ENCODE measurements around the gene TMEM130.
A peak's percentile ranks its signal among the peaks of the same experiment; 100 is the strongest.
"Not testable (repeated sequence)": the region's sequence is repeated elsewhere in the genome, so short reads cannot be mapped to it uniquely, and the experiment has no call there.

TMEM130 gene

GRCh38 chr7:98877146-98877545, 7.3 kb upstream of the TMEM130 start:
- DNase-seq, result no peak

- no peak for DNase-seq
Measured at GRCh38 chr7:98875501-98875900, 5.7 kb upstream of the TMEM130 start.

GRCh38 chr7:98874942-98875341, 5.1 kb upstream of the TMEM130 start:
- DNase-seq, result no peak

- DNase-seq, result not testable (repeated sequence)
Measured at GRCh38 chr7:98873610-98874009, 3.8 kb upstream of the TMEM130 start.

GRCh38 chr7:98872328-98872924, 2.6 kb upstream of the TMEM130 start:
- peak; percentile 59 to 61 for DNase-seq

- no peak for DNase-seq
Measured at GRCh38 chr7:98870807-98871491, 1.1 kb upstream of the TMEM130 start.

GRCh38 chr7:98870121-98870651, 372 bp upstream of the TMEM130 start:
- DNase-seq, result peak; percentile 43 to 58

GRCh38 chr7:98869027-98869596, 702 bp downstream of the TMEM130 start:
- no peak for DNase-seq

GRCh38 chr7:98868450-98868849, 1.4 kb downstream of the TMEM130 start:
- no peak for DNase-seq

- DNase-seq, result no peak
Measured at GRCh38 chr7:98866765-98867164, 3.0 kb downstream of the TMEM130 start.

GRCh38 chr7:98866351-98866750, 3.5 kb downstream of the TMEM130 start:
- no peak for DNase-seq

GRCh38 chr7:98864731-98865453, 4.9 kb downstream of the TMEM130 start:
- DNase-seq, result no peak

GRCh38 chr7:98863601-98864000, 6.2 kb downstream of the TMEM130 start:
- DNase-seq, result no peak

- no peak for DNase-seq
Measured at GRCh38 chr7:98862716-98863420, 6.9 kb downstream of the TMEM130 start.

- DNase-seq, result no peak
Measured at GRCh38 chr7:98862203-98862602, 7.6 kb downstream of the TMEM130 start.

- DNase-seq, result peak; percentile 30 to 32
Measured at GRCh38 chr7:98860071-98860470, 9.7 kb downstream of the TMEM130 start.

GRCh38 chr7:98855610-98856422, 14.0 kb downstream of the TMEM130 start:
- DNase-seq, result peak; percentile 23 to 32

- no peak for DNase-seq
Measured at GRCh38 chr7:98852826-98853225, 17.0 kb downstream of the TMEM130 start.

GRCh38 chr7:98848918-98849317, 20.9 kb downstream of the TMEM130 start:
- no peak for DNase-seq

- DNase-seq, result not testable (repeated sequence)
Measured at GRCh38 chr7:98842552-98842951, 27.3 kb downstream of the TMEM130 start.

GRCh38 chr7:98841179-98841997, 28.4 kb downstream of the TMEM130 start:
- DNase-seq, result peak; percentile 45 to 57
